Measurements from ENCODE around the gene RHBDL1.

The RHBDL1 gene

GRCh38 chr16:703406-703805, 27.9 kb downstream of the RHBDL1 start:
- TF ChIP-seq CTCF (IDR thresholded peaks at IDR 0.05; ENCODE audit: extremely low read depth, missing control alignments): no peak
- no peak for DNase-seq (ENCODE audit: low spot score)

DNA sequence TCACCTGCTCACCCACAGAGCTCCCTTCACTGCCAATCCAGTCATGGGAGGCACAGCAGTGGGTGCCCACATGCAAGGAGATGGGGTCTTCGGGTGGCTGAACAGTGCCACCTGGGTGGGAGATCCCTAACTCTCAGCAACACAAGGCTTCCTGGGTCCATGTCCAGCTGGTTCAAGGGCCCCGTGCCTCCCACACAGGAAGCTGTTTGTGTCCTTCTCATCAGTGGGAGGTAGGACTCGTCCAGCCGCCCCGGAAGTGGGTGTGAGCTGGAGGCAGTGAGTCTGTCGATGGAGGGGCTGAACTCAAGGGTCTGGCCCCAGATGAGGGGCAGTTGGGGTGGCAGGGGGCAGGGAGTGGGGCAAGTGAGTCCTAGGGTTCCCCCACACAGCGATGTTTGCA, 28.6 kb downstream of the RHBDL1 start:
- no peak for DNase-seq (ENCODE audit: low spot score)
- no peak for TF ChIP-seq CTCF (IDR thresholded peaks at IDR 0.05; ENCODE audit: extremely low read depth, missing control alignments)

GRCh38 chr16:704552-705380, 29.3 kb downstream of the RHBDL1 start:
- no peak for TF ChIP-seq CTCF (IDR thresholded peaks at IDR 0.05; ENCODE audit: extremely low read depth, missing control alignments)
- DNase-seq (ENCODE audit: low spot score): no peak

GRCh38 chr16:705431-706188, 30.1 kb downstream of the RHBDL1 start, which contains the start of gene FBXL16:
TSS of gene FBXL16 (minus strand) at chr16:705801. CDS start at chr16:697405, 8,396 bp downstream.
- TF ChIP-seq CTCF (IDR thresholded peaks at IDR 0.05; ENCODE audit: extremely low read depth, missing control alignments): no peak
- DNase-seq (ENCODE audit: low spot score): no peak

DNA sequence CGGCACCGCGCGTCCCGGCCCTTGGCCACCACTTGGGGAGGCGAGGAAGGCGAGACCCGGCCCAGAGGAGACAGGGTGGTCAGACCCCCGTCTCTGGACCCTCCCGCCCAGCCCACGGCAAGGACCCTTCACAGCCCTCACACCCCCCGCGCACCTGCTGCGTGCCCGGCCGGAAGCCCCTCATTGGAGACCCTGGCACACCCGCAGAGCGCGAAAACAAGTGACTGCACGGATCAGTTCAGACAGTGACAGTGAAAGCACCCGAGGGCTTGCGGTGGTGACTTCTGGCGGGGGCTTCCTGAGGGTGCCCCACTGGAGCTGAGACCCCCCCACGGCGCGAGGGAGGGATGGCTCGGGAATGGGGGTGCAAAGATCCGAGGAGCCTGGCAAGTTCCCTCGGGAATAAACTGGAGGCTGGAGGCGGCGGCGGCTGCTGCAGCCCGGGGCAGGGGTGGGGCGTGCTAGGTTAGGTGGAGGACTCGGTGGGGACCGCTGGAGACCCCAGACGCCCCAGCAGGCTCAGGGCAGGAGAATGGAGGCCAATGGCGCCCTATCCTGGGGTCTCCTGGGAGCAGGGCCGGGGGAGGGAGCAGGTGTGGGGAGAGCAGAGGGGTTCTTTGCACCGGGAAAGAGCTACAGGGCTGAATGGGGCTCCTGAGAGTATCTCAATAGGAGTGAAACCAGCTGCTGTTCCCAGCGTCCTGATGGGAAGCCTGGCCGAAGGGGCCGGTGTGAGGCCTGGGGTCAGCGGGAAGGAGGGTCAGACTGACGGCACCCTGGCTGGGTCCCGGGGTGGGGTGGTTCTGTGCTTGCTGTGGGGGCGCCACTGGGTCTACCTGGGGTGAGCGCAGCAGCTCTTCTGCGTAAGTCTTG, 31.0 kb downstream of the RHBDL1 start:
- no peak for TF ChIP-seq CTCF (IDR thresholded peaks at IDR 0.05; ENCODE audit: extremely low read depth, missing control alignments)
- DNase-seq (ENCODE audit: low spot score): no peak

- DNase-seq (ENCODE audit: low spot score): no peak
- no peak for TF ChIP-seq CTCF (IDR thresholded peaks at IDR 0.05; ENCODE audit: extremely low read depth, missing control alignments)
These were observed 31.6 kb downstream of the RHBDL1 start for GRCh38 chr16:707062-707538.
